ENCODE data around the gene KSR1. TPM values are rescaled to one million over a fixed set of nuclear protein-coding genes. Genes with fewer than 3 reads are reported as not detected.
"Not testable (repeated sequence)": the region's sequence is repeated elsewhere in the genome, so short reads cannot be mapped to it uniquely, and the experiment has no call there.

The KSR1 gene
- total and polyA plus RNA-seq, 3 donors from 2014 or later: 44.8 to 80.7 (median 63.7) TPM

DNA sequence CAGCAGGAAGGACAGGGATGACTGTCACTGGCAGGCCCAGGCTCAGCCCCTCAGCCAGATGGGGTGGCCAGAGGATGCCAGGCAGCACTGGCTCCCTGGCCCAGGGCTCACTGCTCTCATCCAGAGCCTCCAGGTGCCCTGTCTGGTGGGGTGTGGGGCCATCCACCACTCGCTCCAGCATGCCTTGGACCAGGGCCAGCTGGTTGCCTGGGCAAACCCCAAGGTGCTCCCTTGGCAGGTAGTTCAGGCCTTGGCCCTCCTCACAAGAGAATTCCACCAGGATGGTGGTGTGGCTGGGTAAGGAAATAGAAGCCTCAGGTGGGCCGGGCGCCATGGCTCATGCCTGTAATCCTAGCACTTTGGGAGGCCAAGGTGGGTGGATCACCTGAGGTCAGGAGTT lies 204.2 kb downstream of the KSR1 start:
- intact Hi-C loops (cut with DNase I; ENCODE audit: low total_unique reads): no loop called here
- no peaks in the 10 kb centered on the region for H3K9me3 ChIP-seq
- TF ChIP-seq POLR2A (IDR thresholded peaks at IDR 0.05): no peak
- TF ChIP-seq, protein P1, sequence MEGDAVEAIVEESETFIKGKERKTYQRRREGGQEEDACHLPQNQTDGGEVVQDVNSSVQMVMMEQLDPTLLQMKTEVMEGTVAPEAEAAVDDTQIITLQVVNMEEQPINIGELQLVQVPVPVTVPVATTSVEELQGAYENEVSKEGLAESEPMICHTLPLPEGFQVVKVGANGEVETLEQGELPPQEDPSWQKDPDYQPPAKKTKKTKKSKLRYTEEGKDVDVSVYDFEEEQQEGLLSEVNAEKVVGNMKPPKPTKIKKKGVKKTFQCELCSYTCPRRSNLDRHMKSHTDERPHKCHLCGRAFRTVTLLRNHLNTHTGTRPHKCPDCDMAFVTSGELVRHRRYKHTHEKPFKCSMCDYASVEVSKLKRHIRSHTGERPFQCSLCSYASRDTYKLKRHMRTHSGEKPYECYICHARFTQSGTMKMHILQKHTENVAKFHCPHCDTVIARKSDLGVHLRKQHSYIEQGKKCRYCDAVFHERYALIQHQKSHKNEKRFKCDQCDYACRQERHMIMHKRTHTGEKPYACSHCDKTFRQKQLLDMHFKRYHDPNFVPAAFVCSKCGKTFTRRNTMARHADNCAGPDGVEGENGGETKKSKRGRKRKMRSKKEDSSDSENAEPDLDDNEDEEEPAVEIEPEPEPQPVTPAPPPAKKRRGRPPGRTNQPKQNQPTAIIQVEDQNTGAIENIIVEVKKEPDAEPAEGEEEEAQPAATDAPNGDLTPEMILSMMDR (IDR thresholded peaks at IDR 0.05): no peak
- DNase-seq: no peak
- no peaks in the 10 kb centered on the region for H3K4me1 ChIP-seq
- no peaks in the 10 kb centered on the region for H3K27me3 ChIP-seq
- H3K27ac ChIP-seq: no peak overlapping the region
- 64 to 97% methylated on average over 2 to 3 of the region's 3 CpGs for WGBS, 2 donors
- no peaks in the 10 kb centered on the region for H3K36me3 ChIP-seq (ENCODE audit: low read depth, missing control alignments)
- H3K4me3 ChIP-seq: no peak overlapping the region

DNA sequence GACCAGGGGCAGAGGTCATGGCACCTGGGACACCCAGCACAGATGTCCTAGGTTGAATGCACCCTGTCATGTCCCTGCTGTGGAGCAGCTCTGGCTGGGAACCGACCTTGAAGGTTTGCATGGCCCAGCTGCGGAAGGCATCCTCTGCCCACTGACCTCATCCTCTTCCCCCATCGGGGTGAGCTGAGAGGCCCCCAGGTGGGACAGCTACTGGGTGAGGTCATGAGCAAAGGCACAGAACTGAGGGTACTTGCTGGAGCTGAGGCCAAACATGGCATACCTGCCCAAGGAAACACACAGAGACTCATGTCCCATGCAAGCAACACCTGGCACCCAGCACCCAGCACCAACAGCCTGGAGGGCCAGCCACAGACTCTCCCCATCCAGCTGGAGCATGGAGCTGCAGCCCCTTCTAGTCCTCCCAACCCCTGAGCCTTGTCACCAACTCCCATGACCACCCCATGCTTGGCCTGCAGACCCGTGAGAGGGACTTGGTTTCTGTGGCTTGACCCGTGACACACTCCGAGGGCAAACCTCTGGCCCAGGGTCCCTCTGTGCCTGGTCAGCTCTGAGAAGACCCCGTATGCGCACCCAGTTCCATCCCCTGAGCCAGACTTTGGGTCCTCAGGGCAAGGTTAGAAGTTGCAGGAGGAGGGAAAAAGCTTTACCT lies 207.8 kb downstream of the KSR1 start:
- H3K27ac ChIP-seq: no peak overlapping the region
- WGBS, 2 donors: 83 to 92% methylated on average over 8 of the region's 8 CpGs
- TF ChIP-seq POLR2A (IDR thresholded peaks at IDR 0.05): no peak
- TF ChIP-seq, protein P1 (IDR thresholded peaks at IDR 0.05): no peak
- no peaks in the 10 kb centered on the region for H3K4me1 ChIP-seq
- no peaks in the 10 kb centered on the region for H3K9me3 ChIP-seq
- no peaks in the 10 kb centered on the region for H3K27me3 ChIP-seq
- intact Hi-C loops (cut with DNase I; ENCODE audit: low total_unique reads): no loop called here
- H3K36me3 ChIP-seq (ENCODE audit: low read depth, missing control alignments): no peaks in the 10 kb centered on the region
- no peak overlapping the region for H3K4me3 ChIP-seq
- no peak for DNase-seq

DNA sequence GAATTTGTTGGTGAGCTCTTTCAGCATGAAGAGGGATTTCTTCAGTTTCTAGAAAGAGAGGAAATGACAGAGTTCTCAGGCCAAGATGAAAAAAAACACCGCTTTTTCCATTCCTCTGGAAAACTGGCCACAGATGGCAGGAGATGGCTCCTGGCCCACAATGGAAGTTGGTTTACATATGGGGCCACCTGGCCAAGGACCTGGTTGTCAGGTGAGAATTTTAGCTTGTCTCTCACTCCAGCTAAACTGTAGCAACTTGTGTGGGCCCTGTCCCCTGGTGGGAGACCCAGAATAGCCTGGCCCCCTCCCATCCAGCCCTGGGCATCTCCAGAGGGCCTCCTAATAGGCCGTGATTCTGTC lies 208.3 kb downstream of the KSR1 start:
- WGBS, 2 donors: 85 to 89% methylated on average over 2 of the region's 2 CpGs
- TF ChIP-seq POLR2A (IDR thresholded peaks at IDR 0.05): no peak
- TF ChIP-seq, protein P1 (IDR thresholded peaks at IDR 0.05): no peak
- Histone ChIP-seq H3K4me3 (no peak overlapping the region), H3K9me3 (no peaks in the 10 kb centered on the region), H3K27me3 (no peaks in the 10 kb centered on the region), H3K36me3 (ENCODE audit: low read depth, missing control alignments) (no peaks in the 10 kb centered on the region), H3K4me1 (no peaks in the 10 kb centered on the region), H3K27ac (no peak overlapping the region)
- intact Hi-C loops (cut with DNase I; ENCODE audit: low total_unique reads): no loop called here
- no peak for DNase-seq

DNA sequence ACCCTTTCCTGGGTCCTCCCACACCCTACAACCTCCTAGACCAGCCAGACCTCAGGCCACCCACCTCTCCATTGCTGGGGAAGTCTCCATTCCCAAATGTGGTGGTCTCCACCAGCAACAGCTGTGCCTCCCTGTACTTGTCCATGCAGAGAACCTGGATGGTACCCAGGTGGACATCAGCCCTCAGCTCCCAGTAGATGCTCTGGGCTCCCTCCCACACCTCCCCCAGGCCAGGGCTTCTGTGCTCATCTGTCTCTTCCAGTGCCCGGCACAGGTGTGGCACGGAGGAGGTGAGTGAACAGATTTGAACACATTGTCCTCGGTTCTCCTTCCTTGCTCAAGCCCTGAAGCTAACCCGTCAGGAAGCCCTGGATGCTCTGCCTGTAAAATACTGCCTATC lies 209.3 kb downstream of the KSR1 start:
- no peak for DNase-seq
- H3K4me1 ChIP-seq: no peaks in the 10 kb centered on the region
- no peaks in the 10 kb centered on the region for H3K27me3 ChIP-seq
- intact Hi-C loops (cut with DNase I; ENCODE audit: low total_unique reads): no loop called here
- 83 to 85% methylated on average over 1 to 4 of the region's 4 CpGs for WGBS, 2 donors
- TF ChIP-seq POLR2A (IDR thresholded peaks at IDR 0.05): no peak
- TF ChIP-seq, protein P1 (IDR thresholded peaks at IDR 0.05): no peak
- H3K9me3 ChIP-seq: no peaks in the 10 kb centered on the region
- no peak overlapping the region for H3K4me3 ChIP-seq
- H3K36me3 ChIP-seq (ENCODE audit: low read depth, missing control alignments): no peaks in the 10 kb centered on the region
- H3K27ac ChIP-seq: no peak overlapping the region

DNA sequence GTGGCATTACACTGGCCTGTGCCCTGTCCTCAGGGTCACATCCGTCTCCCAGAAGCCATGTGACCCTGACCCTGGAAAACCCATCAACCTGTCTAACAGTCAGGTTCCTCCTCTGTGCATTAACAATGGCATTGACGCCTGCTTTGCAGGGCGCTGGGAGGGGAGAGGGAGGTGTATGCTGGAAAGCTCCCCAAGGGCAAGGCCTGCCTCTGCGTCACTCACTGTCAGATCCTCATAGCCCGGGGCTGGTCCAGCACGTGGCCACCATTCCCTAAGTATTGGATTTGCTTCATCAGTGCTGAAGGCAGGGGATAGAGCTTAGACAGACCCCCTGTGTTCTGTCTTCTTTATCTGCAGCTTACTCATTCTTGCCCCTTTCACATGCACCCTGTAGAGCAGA lies 210.0 kb downstream of the KSR1 start:
- H3K36me3 ChIP-seq (ENCODE audit: low read depth, missing control alignments); H3K4me3 ChIP-seq; H3K9me3 ChIP-seq; H3K27me3 ChIP-seq; intact Hi-C loops (cut with DNase I; ENCODE audit: low total_unique reads); H3K27ac ChIP-seq; DNase-seq; H3K4me1 ChIP-seq: not testable (repeated sequence)
- 68 to 88% methylated on average over 5 to 6 of the region's 6 CpGs for WGBS, 2 donors

Measured in testis (tissue), 3 donors.